NCI-H510A treated with DMSO at 0.1 percent for 48 hours (cell line): ENCODE measurements around the gene HSPBP1.
"Not testable (repeated sequence)": the region's sequence is repeated elsewhere in the genome, so short reads cannot be mapped to it uniquely, and the experiment has no call there.

ENCODE experiments used
- DNase-seq: peaks from one replicate; lab custom pipeline; 2025; lab: John Stamatoyannopoulos, UW

The HSPBP1 gene, protein sequence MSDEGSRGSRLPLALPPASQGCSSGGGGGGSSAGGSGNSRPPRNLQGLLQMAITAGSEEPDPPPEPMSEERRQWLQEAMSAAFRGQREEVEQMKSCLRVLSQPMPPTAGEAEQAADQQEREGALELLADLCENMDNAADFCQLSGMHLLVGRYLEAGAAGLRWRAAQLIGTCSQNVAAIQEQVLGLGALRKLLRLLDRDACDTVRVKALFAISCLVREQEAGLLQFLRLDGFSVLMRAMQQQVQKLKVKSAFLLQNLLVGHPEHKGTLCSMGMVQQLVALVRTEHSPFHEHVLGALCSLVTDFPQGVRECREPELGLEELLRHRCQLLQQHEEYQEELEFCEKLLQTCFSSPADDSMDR

GRCh38 chr19:55279770-55280643 lies at the start of gene HSPBP1:
TSS of gene HSPBP1 (minus strand) at chr19:55280110. CDS start at chr19:55279608, 502 bp downstream.
- peak; percentile 95 for DNase-seq

- DNase-seq = not testable (repeated sequence)
Measured at GRCh38 chr19:55328774-55329318, 48.9 kb upstream of the HSPBP1 start.

DNA sequence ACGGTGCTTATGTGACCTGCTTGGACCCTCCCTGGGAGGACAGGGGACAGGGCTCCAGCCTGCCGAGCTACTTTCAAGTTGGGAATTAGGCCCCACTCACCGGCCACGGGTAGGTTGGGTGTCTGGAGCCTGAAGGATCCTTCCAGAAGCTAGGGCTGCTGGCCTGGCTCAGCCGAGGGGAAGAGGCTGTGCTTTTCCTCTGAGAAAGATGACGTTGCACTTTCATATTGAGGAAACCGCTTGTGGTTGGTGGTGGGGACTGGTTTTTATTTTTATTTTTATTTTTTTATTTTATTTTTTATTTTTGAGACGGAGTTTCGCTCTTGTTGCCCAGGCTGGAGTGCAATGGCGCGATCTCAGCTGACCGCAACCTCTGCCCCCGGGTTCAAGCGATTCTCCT lies 45.3 kb upstream of the HSPBP1 start, which contains the start of gene TMEM150B:
TMEM150B (minus strand) TSS at position 170 of the 400 bp plus-strand sequence. CDS start 4,305 bp downstream, outside the sequence.
- no peak for DNase-seq

DNA sequence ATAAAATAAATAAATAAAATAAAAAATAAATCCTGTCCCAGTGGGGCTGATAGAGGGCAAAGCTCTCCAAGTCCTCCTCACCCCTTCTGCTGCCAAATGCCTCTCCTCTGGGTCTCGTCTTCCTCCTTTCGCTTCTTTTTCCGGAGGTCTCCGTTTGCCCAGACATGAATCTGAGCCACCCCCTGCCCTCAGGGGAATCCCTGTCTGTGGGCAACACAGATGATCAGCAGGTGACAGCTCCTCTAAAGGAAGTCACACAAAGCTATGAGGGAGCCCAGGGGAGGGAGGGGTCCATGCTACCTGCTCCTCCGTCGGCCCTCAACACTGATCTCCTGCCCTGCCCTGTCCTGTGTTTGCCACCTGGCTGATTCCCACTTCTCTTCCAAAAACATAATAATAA lies 44.8 kb upstream of the HSPBP1 start:
- no peak for DNase-seq

- no peak for DNase-seq
Measured at GRCh38 chr19:55322204-55322885, 42.4 kb upstream of the HSPBP1 start.

DNA sequence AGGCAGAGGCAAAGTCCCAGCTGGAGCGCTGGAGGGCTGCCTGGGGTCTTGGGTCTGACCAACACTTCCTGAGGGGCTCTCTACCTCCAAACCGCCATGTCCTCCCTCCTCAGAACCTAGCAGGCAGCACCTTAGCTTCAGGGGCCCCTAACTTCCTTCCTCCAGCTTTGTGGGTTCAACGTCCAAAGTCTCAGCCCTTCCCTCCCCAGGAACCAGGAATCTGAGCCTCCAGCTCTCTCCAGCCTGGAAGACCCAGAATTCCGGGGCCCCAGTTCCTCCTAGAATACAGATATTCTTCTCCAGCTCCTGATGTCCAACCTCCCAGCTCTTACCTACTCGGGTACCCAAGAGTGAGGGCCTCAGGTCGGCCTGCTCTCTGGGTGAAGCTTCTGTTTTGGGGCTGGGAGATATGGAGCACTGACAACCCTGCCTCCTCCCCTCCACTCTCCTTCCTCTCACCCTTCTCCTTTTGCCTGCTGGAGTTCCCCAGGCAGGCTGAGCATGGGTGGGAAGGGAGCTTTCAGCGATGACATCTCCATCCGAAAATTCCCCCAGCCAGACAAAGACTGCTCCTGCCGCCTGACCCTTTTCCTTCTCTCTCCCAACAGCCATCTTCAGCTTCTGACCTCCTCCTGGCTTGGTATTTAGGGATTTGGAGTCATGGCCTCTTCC lies 41.7 kb upstream of the HSPBP1 start:
- no peak for DNase-seq

DNA sequence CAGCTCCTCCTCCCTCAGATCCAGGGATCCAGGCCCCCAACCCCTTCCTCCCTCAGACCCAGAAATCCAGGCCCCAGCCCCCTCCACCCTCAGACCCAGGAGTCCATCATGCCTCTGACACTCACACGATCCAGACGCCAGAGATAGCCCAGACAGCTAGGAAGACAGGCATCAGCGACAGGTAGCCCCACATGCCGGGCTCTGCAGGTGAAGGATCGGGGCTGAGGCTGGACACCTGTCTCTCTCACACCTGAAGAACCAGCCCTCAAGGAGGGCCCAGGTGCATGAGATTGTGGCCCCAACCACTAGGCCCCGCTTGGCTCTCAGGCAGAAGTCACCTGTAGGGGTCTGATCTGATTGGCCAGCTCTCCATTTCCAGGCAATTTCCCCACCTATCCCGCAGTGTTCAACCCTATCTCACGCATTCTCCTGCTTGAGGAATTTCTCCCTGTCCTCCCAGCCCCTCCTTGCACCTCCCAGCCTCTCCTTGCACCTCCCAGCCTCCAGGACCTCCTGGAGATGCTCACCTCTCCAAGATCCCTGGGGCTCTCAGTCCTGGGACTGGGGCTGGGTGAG lies 41.0 kb upstream of the HSPBP1 start:
- DNase-seq = no peak

DNA sequence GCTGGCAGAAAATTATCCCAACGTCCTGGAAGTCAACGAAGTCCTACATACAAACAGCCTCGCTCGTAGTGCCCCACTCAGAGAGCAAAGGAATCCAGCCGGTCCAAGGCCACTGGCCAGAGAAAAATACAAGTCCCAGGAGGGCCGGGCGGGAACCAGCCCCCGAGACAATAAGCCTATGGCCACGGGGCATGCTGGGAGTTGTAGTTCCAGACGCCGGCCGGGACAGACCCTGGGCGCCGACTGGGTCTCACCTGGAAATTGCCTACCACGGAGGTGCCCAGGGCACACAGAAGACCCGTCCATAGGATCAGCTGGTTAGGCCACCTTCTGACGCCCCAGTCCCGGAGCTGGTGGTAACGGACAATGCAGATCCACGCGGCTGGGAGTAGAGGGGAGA lies 39.9 kb upstream of the HSPBP1 start:
- DNase-seq = peak; percentile 38

- DNase-seq = no peak
Measured at GRCh38 chr19:55316646-55317045, 36.7 kb upstream of the HSPBP1 start.

DNA sequence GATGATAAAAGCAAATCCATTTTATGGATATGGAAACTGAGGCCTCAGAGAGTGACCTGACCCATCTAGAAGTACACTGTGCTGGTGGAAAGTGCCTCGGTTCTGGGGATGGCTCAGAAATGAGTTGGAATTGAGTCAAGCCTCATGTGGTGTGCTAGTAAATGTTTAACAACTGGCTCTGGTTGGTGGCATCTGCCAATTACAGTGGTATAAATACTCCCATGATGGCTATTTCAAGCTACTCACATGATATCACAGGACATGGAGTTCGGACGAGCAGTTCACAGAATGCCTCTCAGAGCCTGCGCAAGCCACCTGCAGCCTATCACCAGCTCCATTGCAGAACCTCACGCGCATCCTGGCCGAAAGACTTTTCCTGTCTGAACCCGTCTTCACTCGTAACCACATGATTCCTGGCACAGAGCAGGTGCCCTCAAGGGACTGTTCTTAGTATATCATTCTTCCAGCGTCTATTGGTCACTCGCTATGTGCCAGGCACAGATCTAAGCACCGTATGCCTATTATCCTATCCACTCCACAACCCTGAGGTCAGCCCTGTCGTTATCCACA lies 36.1 kb upstream of the HSPBP1 start:
- DNase-seq = no peak

DNA sequence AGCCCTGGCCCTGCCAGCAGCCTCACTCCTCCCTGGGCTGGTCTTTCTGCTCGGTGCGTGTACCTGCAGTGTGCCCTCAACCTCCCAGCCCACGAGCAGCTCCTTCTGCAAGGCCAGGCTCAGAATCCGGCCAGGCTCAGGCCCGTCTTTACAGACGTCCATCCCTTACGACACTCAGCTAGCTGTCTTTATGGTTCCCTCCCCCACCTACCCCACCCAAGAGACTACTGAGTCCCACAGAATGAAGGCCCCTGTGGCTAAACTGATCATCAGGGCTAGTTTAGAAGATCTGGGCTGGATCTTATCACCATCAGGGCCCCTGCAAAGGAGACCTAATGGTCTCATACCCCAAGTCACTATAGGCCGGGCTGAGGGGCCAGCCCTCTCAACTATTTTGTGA lies 34.5 kb upstream of the HSPBP1 start:
- DNase-seq = no peak

- DNase-seq = no peak
Measured at GRCh38 chr19:55312621-55313512, 33.0 kb upstream of the HSPBP1 start.

DNA sequence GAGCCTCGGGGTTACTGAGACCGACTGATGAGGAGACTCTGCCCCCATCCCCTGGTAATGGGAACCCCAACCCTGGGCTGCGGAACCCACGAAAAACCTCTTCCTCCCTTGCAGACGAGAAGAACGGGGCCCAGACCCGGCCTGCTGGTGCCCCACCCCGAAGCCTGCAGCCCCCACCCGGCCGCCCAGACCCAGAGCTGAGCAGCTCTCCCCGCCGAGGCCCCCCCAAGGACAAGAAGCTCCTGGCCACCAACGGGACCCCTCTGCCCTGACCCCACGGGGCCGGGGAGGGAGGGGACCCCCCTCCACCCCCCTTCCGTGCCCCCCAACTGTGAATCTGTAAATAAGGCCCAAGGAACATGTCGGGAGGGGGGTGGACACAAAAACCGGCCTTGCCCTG lies 31.9 kb upstream of the HSPBP1 start:
- no peak for DNase-seq

GRCh38 chr19:55311397-55311796 lies 31.5 kb upstream of the HSPBP1 start:
- DNase-seq = no peak

- no peak for DNase-seq
Measured at GRCh38 chr19:55310498-55310897, 30.6 kb upstream of the HSPBP1 start.

GRCh38 chr19:55309448-55309847 lies 29.5 kb upstream of the HSPBP1 start:
- DNase-seq = no peak

DNA sequence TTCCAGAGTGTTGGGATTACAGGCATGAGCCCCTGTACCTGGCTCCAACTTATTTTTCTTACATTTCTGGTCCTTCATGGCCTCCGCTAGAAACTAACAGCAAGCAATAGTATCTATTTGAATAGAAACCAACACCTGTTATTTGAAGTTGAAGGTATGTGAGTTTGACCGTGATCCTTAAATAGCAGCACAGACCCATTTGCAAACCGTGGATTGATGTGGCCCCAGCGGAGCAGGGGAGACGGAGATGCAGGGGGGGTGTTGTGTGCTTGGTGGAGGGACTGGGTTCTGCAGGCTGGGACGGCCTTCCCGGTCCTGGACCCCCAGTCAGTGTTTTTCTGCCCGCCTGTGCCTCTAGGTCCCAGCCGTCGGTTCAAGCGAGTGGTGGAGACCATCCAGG lies 28.4 kb upstream of the HSPBP1 start:
- no peak for DNase-seq

DNA sequence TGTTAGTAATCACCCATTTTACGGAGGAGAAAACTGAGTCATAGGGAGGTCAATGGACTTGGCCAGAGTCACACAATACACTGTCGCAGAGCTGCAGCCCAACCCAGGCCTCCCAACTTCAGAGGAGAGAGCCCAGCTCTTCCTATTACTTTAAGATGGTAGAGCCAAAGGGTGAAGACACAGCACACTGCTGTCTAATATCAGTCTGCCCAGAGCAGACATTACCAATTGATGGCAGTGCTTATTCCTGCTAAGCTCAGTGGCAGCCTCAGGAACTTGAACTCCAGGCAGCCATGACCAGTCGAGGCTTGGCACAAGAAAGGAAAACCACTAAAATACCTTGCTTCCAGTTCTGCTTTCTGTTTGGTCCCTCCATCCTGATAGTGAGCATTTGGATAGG lies 26.8 kb upstream of the HSPBP1 start:
- DNase-seq = no peak

DNA sequence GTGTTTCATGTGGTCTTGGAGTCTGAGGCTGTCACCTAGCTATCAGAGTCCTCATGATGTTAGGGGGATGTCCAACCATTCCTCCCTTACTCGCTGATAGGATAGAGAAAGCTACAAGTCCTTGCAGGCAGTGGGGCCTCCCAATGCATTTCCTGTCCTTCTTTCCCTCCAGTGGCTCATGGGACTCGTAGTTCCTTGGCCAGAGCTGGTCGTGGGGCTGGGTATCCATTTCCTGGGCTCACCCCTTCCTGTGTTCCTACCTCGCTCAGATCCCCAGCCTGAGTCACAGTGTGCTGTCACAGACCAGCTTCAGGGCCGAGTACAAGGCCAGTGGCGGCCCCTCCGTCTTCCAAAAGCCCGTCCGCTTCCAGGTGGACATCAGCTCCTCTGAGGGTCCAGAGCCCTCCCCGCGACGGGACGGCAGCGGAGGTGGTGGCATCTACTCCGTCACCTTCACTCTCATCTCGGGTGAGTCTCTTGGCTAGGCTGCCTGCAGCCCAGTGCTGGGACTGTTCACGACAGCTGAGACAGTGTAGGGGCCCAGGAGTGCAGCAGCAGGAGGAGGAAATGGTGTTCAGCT lies 26.2 kb upstream of the HSPBP1 start:
- DNase-seq = no peak
